Smooth muscle cell (in vitro differentiated cells): ENCODE results near the gene ZNF487. TPM values are rescaled to one million over a fixed set of nuclear protein-coding genes. Genes with fewer than 3 reads are reported as not detected.

Source experiments
- DNase-seq: peaks from one replicate; lab custom pipeline; 2025; ENCODE audit not compliant: unreplicated experiment; lab: John Stamatoyannopoulos, UW
- H2AFZ ChIP-seq: fragments of 200-600 bp; sonication (generic); 2 replicates; pipeline ENCODE4 v1.6.0; 2016; ENCODE audit warnings: antibody characterized with exemption, low read depth, mild to moderate bottlenecking
- H3F3A ChIP-seq: fragments of 200-600 bp; sonication (generic); 2 replicates; pipeline ENCODE4 v1.6.0; 2017; ENCODE audit warnings: antibody characterized with exemption, low read depth
- H3K27ac ChIP-seq: fragments of 200-600 bp; sonication (generic); 2 replicates; pipeline ENCODE4 v1.5.1; 2016; ENCODE audit warnings: low read depth, mild to moderate bottlenecking
- H3K27me3 ChIP-seq: fragments of 200-600 bp; sonication (generic); 2 replicates; pipeline ENCODE4 v1.6.1; 2016; ENCODE audit warnings: low read depth, mild to moderate bottlenecking
- H3K36me3 ChIP-seq: fragments of 200-600 bp; sonication (generic); 2 replicates; pipeline ENCODE4 v1.5.1; 2016; ENCODE audit warnings: low read depth
- H3K4me1 ChIP-seq: fragments of 200-600 bp; sonication (generic); 2 replicates; pipeline ENCODE4 v1.5.1; 2016; ENCODE audit warnings: low read depth
- H3K4me2 ChIP-seq: fragments of 200-600 bp; sonication (generic); 2 replicates; pipeline ENCODE4 v1.6.0; 2016; ENCODE audit warnings: mild to moderate bottlenecking
- H3K4me3 ChIP-seq: fragments of 200-600 bp; sonication (generic); 2 replicates; pipeline ENCODE4 v1.5.1; 2016; ENCODE audit warnings: mild to moderate bottlenecking
- H3K79me2 ChIP-seq: fragments of 200-600 bp; sonication (generic); 2 replicates; pipeline ENCODE4 v1.6.0; 2016; ENCODE audit warnings: low read depth, mild to moderate bottlenecking
- H3K9ac ChIP-seq: fragments of 200-600 bp; sonication (generic); 2 replicates; pipeline ENCODE4 v1.6.0; 2016; ENCODE audit warnings: low read depth
- H3K9me3 ChIP-seq: fragments of 200-600 bp; sonication (generic); replicated peaks from 2 replicates; pipeline ENCODE4 v1.5.1; 2016; ENCODE audit warnings: low read depth
- H4K20me1 ChIP-seq: fragments of 200-600 bp; sonication (generic); 2 replicates; pipeline ENCODE4 v1.6.0; 2016; ENCODE audit warnings: low read depth
- WGBS: methylation state at CpG from one replicate; pipeline ENCODE4 v1.1.7; 2016; ENCODE audit warnings: low lambda C conversion rate; 5-methylcytosine and 5-hydroxymethylcytosine counted together
- polyA plus RNA-seq: library from polyadenylated mRNA; unstranded; fragments of >200 nt; fragmentation: Nextera tagmentation; extraction: Ambion mirVana; gene quantifications from 2 replicates; pipeline ENCODE4 v1.2.1, GENCODE V29; 2016
- total RNA-seq: library from RNA; depleted of rRNA; stranded (reverse); fragments of >200 nt; gene quantifications from 2 replicates; pipeline ENCODE4 v1.2.3, GENCODE V29; 2014
- TF ChIP-seq, protein P1 (sequence below): fragments of 200-600 bp; sonication (generic); IDR thresholded peaks from 2 replicates; pipeline ENCODE4 v1.5.1; 2017; ENCODE audit warnings: borderline replicate concordance, mild to moderate bottlenecking, antibody characterized with exemption; ENCODE audit not compliant: insufficient read depth, poor library complexity, severe bottlenecking

The ZNF487 gene
- total and polyA plus RNA-seq, 2 experiments from 2014 or later, result 5.1 to 9.6 TPM

GRCh38 chr10:43411536-43411935 is 25.4 kb upstream of the ZNF487 start:
- TF ChIP-seq, protein P1, sequence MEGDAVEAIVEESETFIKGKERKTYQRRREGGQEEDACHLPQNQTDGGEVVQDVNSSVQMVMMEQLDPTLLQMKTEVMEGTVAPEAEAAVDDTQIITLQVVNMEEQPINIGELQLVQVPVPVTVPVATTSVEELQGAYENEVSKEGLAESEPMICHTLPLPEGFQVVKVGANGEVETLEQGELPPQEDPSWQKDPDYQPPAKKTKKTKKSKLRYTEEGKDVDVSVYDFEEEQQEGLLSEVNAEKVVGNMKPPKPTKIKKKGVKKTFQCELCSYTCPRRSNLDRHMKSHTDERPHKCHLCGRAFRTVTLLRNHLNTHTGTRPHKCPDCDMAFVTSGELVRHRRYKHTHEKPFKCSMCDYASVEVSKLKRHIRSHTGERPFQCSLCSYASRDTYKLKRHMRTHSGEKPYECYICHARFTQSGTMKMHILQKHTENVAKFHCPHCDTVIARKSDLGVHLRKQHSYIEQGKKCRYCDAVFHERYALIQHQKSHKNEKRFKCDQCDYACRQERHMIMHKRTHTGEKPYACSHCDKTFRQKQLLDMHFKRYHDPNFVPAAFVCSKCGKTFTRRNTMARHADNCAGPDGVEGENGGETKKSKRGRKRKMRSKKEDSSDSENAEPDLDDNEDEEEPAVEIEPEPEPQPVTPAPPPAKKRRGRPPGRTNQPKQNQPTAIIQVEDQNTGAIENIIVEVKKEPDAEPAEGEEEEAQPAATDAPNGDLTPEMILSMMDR, result no peak
- WGBS, result 72% methylated on average over 2 of the region's 2 CpGs
- peaks cover 4% of the 10 kb centered on the region for H3K4me1 ChIP-seq
- no peaks in the 10 kb centered on the region for H3K27me3 ChIP-seq
- H3K9me3 ChIP-seq, result no peaks in the 10 kb centered on the region
- H3K9ac ChIP-seq, result no peak overlapping the region
- no peak overlapping the region for H3K4me2 ChIP-seq
- no peaks in the 10 kb centered on the region for H3K36me3 ChIP-seq
- no peak overlapping the region for H3K27ac ChIP-seq
- peaks cover 4% of the 10 kb centered on the region for H3K79me2 ChIP-seq
- DNase-seq, result no peak
- no peak overlapping the region for H2AFZ ChIP-seq
- H3F3A ChIP-seq, result peaks cover 4% of the 10 kb centered on the region
- H3K4me3 ChIP-seq, result no peak overlapping the region
- peaks cover 13% of the 10 kb centered on the region for H4K20me1 ChIP-seq

GRCh38 chr10:43415544-43415943 is 21.4 kb upstream of the ZNF487 start:
- H3F3A ChIP-seq, result peaks cover 4% of the 10 kb centered on the region
- H3K9me3 ChIP-seq, result no peaks in the 10 kb centered on the region
- no peak overlapping the region for H2AFZ ChIP-seq
- H3K4me1 ChIP-seq, result no peaks in the 10 kb centered on the region
- DNase-seq, result no peak
- H3K27ac ChIP-seq, result no peak overlapping the region
- no peak overlapping the region for H3K4me3 ChIP-seq
- no peaks in the 10 kb centered on the region for H3K36me3 ChIP-seq
- 93% methylated on average over 10 of the region's 10 CpGs for WGBS
- H4K20me1 ChIP-seq, result no peaks in the 10 kb centered on the region
- H3K79me2 ChIP-seq, result no peaks in the 10 kb centered on the region
- TF ChIP-seq, protein P1, result no peak
- H3K27me3 ChIP-seq, result no peaks in the 10 kb centered on the region
- H3K9ac ChIP-seq, result no peak overlapping the region
- H3K4me2 ChIP-seq, result no peak overlapping the region

GRCh38 chr10:43417950-43418768 is 18.8 kb upstream of the ZNF487 start:
- no peak overlapping the region for H3K4me2 ChIP-seq
- H2AFZ ChIP-seq, result no peak overlapping the region
- H4K20me1 ChIP-seq, result no peaks in the 10 kb centered on the region
- H3K9ac ChIP-seq, result no peak overlapping the region
- no peaks in the 10 kb centered on the region for H3K9me3 ChIP-seq
- peaks cover 16% of the 10 kb centered on the region for H3F3A ChIP-seq
- H3K4me1 ChIP-seq, result peaks cover 5% of the 10 kb centered on the region
- no peaks in the 10 kb centered on the region for H3K36me3 ChIP-seq
- 80% methylated on average over 14 of the region's 14 CpGs for WGBS
- H3K79me2 ChIP-seq, result no peaks in the 10 kb centered on the region
- no peaks in the 10 kb centered on the region for H3K27me3 ChIP-seq
- H3K27ac ChIP-seq, result no peak overlapping the region
- TF ChIP-seq, protein P1, result no peak
- DNase-seq, result no peak
- no peak overlapping the region for H3K4me3 ChIP-seq

DNA sequence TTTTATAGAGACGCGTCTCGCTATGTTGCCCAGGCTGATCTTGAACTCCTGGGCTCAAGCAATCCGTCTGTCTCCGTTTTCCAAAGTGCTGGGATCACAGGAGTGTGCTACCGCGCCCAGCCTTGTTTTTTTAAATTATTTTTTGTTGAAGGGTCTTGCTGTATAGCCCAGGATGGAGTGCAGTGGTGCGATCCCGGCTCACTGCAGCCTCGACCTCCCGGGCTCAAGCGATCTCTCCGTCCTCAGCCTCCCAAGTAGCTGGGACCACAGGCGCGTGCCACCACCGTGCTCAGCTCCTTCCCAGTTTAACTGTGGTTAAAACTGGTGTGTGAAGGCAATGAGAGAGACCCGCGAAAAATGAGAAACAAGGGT is 16.9 kb upstream of the ZNF487 start:
- peak overlapping the region; percentile 49 for H3K9ac ChIP-seq
- TF ChIP-seq, protein P1, result no peak
- no peaks in the 10 kb centered on the region for H4K20me1 ChIP-seq
- H3K36me3 ChIP-seq, result no peaks in the 10 kb centered on the region
- peak overlapping the region; percentile 59 for H3K4me3 ChIP-seq
- H3K4me2 ChIP-seq, result peak overlapping the region; percentile 87
- peak overlapping the region; percentile 92 for H2AFZ ChIP-seq
- 81% methylated on average over 18 of the region's 18 CpGs for WGBS
- no peak for DNase-seq
- H3K4me1 ChIP-seq, result peaks cover 5% of the 10 kb centered on the region
- no peaks in the 10 kb centered on the region for H3K9me3 ChIP-seq
- no peaks in the 10 kb centered on the region for H3K27me3 ChIP-seq
- H3F3A ChIP-seq, result peaks cover 16% of the 10 kb centered on the region
- H3K79me2 ChIP-seq, result no peaks in the 10 kb centered on the region
- peak overlapping the region; percentile 88 for H3K27ac ChIP-seq
